ENCODE measurements around the gene PDZD4.

Gene PDZD4

GRCh38 chrX:153805436-153805835, 24.9 kb downstream of the PDZD4 start:
- no peak for DNase-seq

GRCh38 chrX:153804621-153805020, 25.7 kb downstream of the PDZD4 start:
- no peak for DNase-seq

- DNase-seq = no peak
These were observed 26.2 kb downstream of the PDZD4 start for GRCh38 chrX:153804100-153804595.

- DNase-seq = no peak
These were observed 26.9 kb downstream of the PDZD4 start for GRCh38 chrX:153803211-153804099.

- no peak for DNase-seq
These were observed 27.8 kb downstream of the PDZD4 start for GRCh38 chrX:153802513-153803045.

- DNase-seq = no peak
These were observed 28.7 kb downstream of the PDZD4 start for GRCh38 chrX:153801669-153802068.

- DNase-seq = no peak
These were observed 29.6 kb downstream of the PDZD4 start for GRCh38 chrX:153800746-153801145.

GRCh38 chrX:153800177-153800722, 30.1 kb downstream of the PDZD4 start:
- no peak for DNase-seq

GRCh38 chrX:153799326-153799725, 31.0 kb downstream of the PDZD4 start:
- DNase-seq = no peak

- DNase-seq = no peak
These were observed 32.8 kb downstream of the PDZD4 start for GRCh38 chrX:153797415-153798015.

- DNase-seq = no peak
These were observed 35.2 kb downstream of the PDZD4 start for GRCh38 chrX:153794897-153795816.

GRCh38 chrX:153794018-153794896, 36.1 kb downstream of the PDZD4 start, which contains the start of the genes IDH3G and SSR4:
Gene IDH3G, minus strand, starts transcription at chrX:153794375. Its CDS starts 49 bp downstream, at chrX:153794326.
Gene SSR4, plus strand, starts transcription at chrX:153794668. Its CDS starts 20 bp downstream, at chrX:153794688.
- DNase-seq = peak; percentile 93

GRCh38 chrX:153793291-153793690, 37.1 kb downstream of the PDZD4 start:
- no peak for DNase-seq

- no peak for DNase-seq
These were observed 38.0 kb downstream of the PDZD4 start for GRCh38 chrX:153792368-153792767.

- no peak for DNase-seq
These were observed 39.1 kb downstream of the PDZD4 start for GRCh38 chrX:153791104-153791852.

GRCh38 chrX:153789654-153790053, 40.7 kb downstream of the PDZD4 start:
- no peak for DNase-seq

- DNase-seq = no peak
These were observed 43.7 kb downstream of the PDZD4 start for GRCh38 chrX:153786669-153787068.

GRCh38 chrX:153784325-153784967, 45.9 kb downstream of the PDZD4 start:
- DNase-seq = no peak

- no peak for DNase-seq
These were observed 46.8 kb downstream of the PDZD4 start for GRCh38 chrX:153783378-153784013.

Data from fibroblast of skin of right biceps (primary cell).